ENCODE measurements around the gene PLPPR1. TPM values are rescaled to one million over a fixed set of nuclear protein-coding genes. Genes with fewer than 3 reads are reported as not detected.

Gene PLPPR1
- total and polyA plus RNA-seq, 2 experiments from 2014 or later = 1.3 to 3.7 TPM

- Mint-ChIP-seq H3K36me3 (ENCODE audit: low read depth) (no peaks in the 10 kb centered on the region), H3K27ac (no peak overlapping the region), H3K4me3 (no peak overlapping the region), H3K9me3 (no peaks in the 10 kb centered on the region), H3K27me3 (ENCODE audit: insufficient read depth, low read depth, poor library complexity) (peaks cover 2% of the 10 kb centered on the region), H3K4me1 (peaks cover 9% of the 10 kb centered on the region)
- Histone ChIP-seq H4K20me1 (replicated peaks; ENCODE audit: insufficient read depth) (no peaks in the 10 kb centered on the region), H3K79me2 (replicated peaks; ENCODE audit: insufficient read depth) (no peaks in the 10 kb centered on the region), H3F3A (replicated peaks; ENCODE audit: low read depth) (no peaks in the 10 kb centered on the region), H3K4me2 (no peak overlapping the region), H3K36me3 (ENCODE audit: insufficient read depth) (no peaks in the 10 kb centered on the region), H3K27me3 (ENCODE audit: insufficient read depth) (no peaks in the 10 kb centered on the region), H3K4me3 (no peak overlapping the region), H2AFZ (no peak overlapping the region), H3K9me2 (ENCODE audit: insufficient read depth) (no peaks in the 10 kb centered on the region), H3K4me1 (ENCODE audit: insufficient read depth) (peaks cover 7% of the 10 kb centered on the region; the same call in 1 of the 2 replicates), H3K27ac (ENCODE audit: low read depth) (no peak overlapping the region)
- no peak for TF ChIP-seq NANOG (IDR thresholded peaks at IDR 0.05; ENCODE audit: borderline replicate concordance)
- no peak for TF ChIP-seq ZNF462 (CRISPR knock-in tag; IDR thresholded peaks at IDR 0.05)
- TF ChIP-seq ETS1 (IDR thresholded peaks at IDR 0.05) = no peak
- no peak for TF ChIP-seq ZNF114 (CRISPR knock-in tag; IDR thresholded peaks at IDR 0.05)
- no peak for TF ChIP-seq JUNB (IDR thresholded peaks at IDR 0.05; ENCODE audit: unreplicated experiment)
- TF ChIP-seq STAT1 (IDR thresholded peaks at IDR 0.05; ENCODE audit: unreplicated experiment) = no peak
- TF ChIP-seq REST (IDR thresholded peaks at IDR 0.05; ENCODE audit: unreplicated experiment) = no peak
- no peak for TF ChIP-seq POLR2AphosphoS5 (IDR thresholded peaks at IDR 0.05; ENCODE audit: low read depth)
- no peak for TF ChIP-seq EZH2 (IDR thresholded peaks at IDR 0.05; ENCODE audit: low read depth, unreplicated experiment)
- no peak for TF ChIP-seq EZH2phosphoT487 (IDR thresholded peaks at IDR 0.05; ENCODE audit: unreplicated experiment)
- TF ChIP-seq ZNF331 (CRISPR knock-in tag; IDR thresholded peaks at IDR 0.05; ENCODE audit: low read depth) = no peak
- no peak for TF ChIP-seq CREB1 (CRISPR knock-in tag; IDR thresholded peaks at IDR 0.05; ENCODE audit: low read depth)
- no peak for TF ChIP-seq CTCF (conservative IDR thresholded peaks at IDR 0.05; ENCODE audit: low read depth in 2 of 2)
- ATAC-seq = no peak
- no peak for DNase-seq (ENCODE audit: low spot score)
Measured at GRCh38 chr9:101299901-101300300, 271.4 kb downstream of the PLPPR1 start.

Measured in GM23338 (cell line).